HEK293 (cell line): Measurements from ENCODE around the gene APOL3.

ENCODE experiments used
- CTCF ChIP-seq: fragments of 450-650 bp; formaldehyde crosslinking; IDR thresholded peaks from 2 replicates; pipeline ENCODE4 v1.5.1; 2016; ENCODE audit warnings: missing biosample characterization, missing genetic modification characterization
- ELK4 ChIP-seq: IDR thresholded peaks from 2 replicates; pipeline ENCODE4 v1.6.1; 2011; ENCODE audit warnings: mild to moderate bottlenecking, low read depth, low read length, borderline replicate concordance
- KLF1 ChIP-seq: fragments of 450-650 bp; formaldehyde crosslinking; IDR thresholded peaks from 2 replicates; pipeline ENCODE4 v1.5.1; 2016; ENCODE audit warnings: missing biosample characterization, missing genetic modification characterization
- KLF16 ChIP-seq: fragments of 450-650 bp; formaldehyde crosslinking; IDR thresholded peaks from 2 replicates; pipeline ENCODE4 v1.5.1; 2017; ENCODE audit warnings: missing biosample characterization, missing genetic modification characterization
- KLF9 ChIP-seq: fragments of 450-650 bp; formaldehyde crosslinking; IDR thresholded peaks from 2 replicates; pipeline ENCODE4 v1.5.1; 2016; ENCODE audit warnings: missing biosample characterization, missing genetic modification characterization, low read depth
- REST ChIP-seq: fragments of 450-650 bp; formaldehyde crosslinking; IDR thresholded peaks from 2 replicates; pipeline ENCODE4 v1.5.1; 2016; ENCODE audit warnings: missing biosample characterization, missing genetic modification characterization
- ZNF146 ChIP-seq: fragments of 450-650 bp; formaldehyde crosslinking; IDR thresholded peaks from 2 replicates; pipeline ENCODE4 v1.5.1; 2016; ENCODE audit warnings: missing biosample characterization, missing genetic modification characterization
- ZNF266 ChIP-seq: fragments of 450-650 bp; formaldehyde crosslinking; IDR thresholded peaks from 2 replicates; pipeline ENCODE4 v1.5.1; 2016; ENCODE audit warnings: missing biosample characterization, missing genetic modification characterization, low read depth
- ZNF561 ChIP-seq: fragments of 450-650 bp; IDR thresholded peaks from 2 replicates; pipeline ENCODE4 v1.5.1; 2018; ENCODE audit warnings: missing biosample characterization, missing genetic modification characterization, borderline replicate concordance

- TF ChIP-seq CTCF (tag by site-specific recombination) (no peak), ZNF146 (tag by site-specific recombination) (no peak), ZNF561 (no peak), KLF16 (tag by site-specific recombination) (no peak), ELK4 (no peak), REST (tag by site-specific recombination) (no peak), KLF9 (tag by site-specific recombination) (no peak), ZNF266 (tag by site-specific recombination) (no peak), KLF1 (tag by site-specific recombination) (no peak)
These were observed 26.4 kb downstream of the APOL3 start for GRCh38 chr22:36134182-36134581.
